ENCODE data around the gene CAMK1D.

DNA sequence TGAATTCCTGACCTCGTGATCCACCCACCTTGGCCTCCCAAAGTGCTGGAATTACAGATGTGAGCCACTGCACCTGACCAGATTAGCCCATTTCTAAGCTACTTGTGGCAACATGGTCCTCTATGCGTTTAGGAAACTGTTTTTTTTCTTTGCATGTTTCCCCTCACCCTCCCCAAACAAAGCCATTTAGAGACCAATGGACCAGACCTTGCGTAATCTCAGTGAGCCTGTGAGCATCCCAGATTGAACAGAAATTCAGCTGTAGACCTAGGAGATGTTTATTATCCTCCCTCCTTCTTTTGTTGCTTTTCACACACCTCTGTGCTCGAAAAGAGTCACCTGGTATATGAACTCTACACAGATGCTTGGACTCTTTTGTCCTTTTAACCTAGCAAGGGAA, 28.5 kb upstream of the CAMK1D start:
- TF ChIP-seq, protein P1, sequence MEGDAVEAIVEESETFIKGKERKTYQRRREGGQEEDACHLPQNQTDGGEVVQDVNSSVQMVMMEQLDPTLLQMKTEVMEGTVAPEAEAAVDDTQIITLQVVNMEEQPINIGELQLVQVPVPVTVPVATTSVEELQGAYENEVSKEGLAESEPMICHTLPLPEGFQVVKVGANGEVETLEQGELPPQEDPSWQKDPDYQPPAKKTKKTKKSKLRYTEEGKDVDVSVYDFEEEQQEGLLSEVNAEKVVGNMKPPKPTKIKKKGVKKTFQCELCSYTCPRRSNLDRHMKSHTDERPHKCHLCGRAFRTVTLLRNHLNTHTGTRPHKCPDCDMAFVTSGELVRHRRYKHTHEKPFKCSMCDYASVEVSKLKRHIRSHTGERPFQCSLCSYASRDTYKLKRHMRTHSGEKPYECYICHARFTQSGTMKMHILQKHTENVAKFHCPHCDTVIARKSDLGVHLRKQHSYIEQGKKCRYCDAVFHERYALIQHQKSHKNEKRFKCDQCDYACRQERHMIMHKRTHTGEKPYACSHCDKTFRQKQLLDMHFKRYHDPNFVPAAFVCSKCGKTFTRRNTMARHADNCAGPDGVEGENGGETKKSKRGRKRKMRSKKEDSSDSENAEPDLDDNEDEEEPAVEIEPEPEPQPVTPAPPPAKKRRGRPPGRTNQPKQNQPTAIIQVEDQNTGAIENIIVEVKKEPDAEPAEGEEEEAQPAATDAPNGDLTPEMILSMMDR (conservative IDR thresholded peaks at IDR 0.05; ENCODE audit: low read length) = no peak
- TF ChIP-seq EZH2phosphoT487 (IDR thresholded peaks at IDR 0.05; ENCODE audit: borderline replicate concordance, low read depth, low read length) = no peak

Data from OCI-LY7 (cell line).